Left ventricle myocardium inferior (tissue), 1 donor: ENCODE data around the gene SDHC. TPM values are rescaled to one million over a fixed set of nuclear protein-coding genes. Genes with fewer than 3 reads are reported as not detected.

Experiments
- DNase-seq: peaks from one replicate; pipeline ENCODE4 v3.0.0-alpha.2; 2020
- H3K27ac ChIP-seq: fragments of 200-600 bp; replicated peaks from 2 replicates; pipeline ENCODE4 v1.8.0; 2021
- H3K27me3 ChIP-seq: fragments of 200-600 bp; 2 replicates; pipeline ENCODE4 v1.8.0; 2021; ENCODE audit warnings: low read depth
- H3K36me3 ChIP-seq: fragments of 200-600 bp; 2 replicates; pipeline ENCODE4 v1.8.0; 2021
- H3K4me1 ChIP-seq: fragments of 200-600 bp; 2 replicates; pipeline ENCODE4 v1.8.0; 2021
- H3K4me3 ChIP-seq: fragments of 200-600 bp; 2 replicates; pipeline ENCODE4 v1.8.0; 2021; ENCODE audit warnings: mild to moderate bottlenecking, moderate library complexity
- H3K9me3 ChIP-seq: fragments of 200-600 bp; replicated peaks from 2 replicates; pipeline ENCODE4 v1.8.0; 2021
- CTCF ChIP-seq: fragments of 200-600 bp; IDR thresholded peaks from 2 replicates; pipeline ENCODE4 v1.8.0; 2021; ENCODE audit warnings: antibody characterized with exemption, mild to moderate bottlenecking, borderline replicate concordance
- intact Hi-C: fragments of 100-400 bp; cut with micrococcal nuclease; formaldehyde crosslinking; loops from one replicate; pipeline ENCODE4 v1.11.0; 2022
- total RNA-seq: library from RNA; stranded (reverse); fragmentation: NEBNext Ultra II Directional; extraction: Animal tissue kit (Norgen Biotek cat#: 25700); gene quantifications from one replicate; pipeline ENCODE4 v1.2.1, GENCODE V29; 2021
- donor health status: DM: no; HTN: yes; CAD: no; lungs with severe emphysema.

The SDHC gene
- total RNA-seq, 1 donor from 2014 or later, result 393 TPM

- intact Hi-C loops, result no loop called here
- no peaks in the 10 kb centered on the region for H3K4me1 ChIP-seq
- peaks cover 46% of the 10 kb centered on the region for H3K27me3 ChIP-seq
- DNase-seq, result no peak
- H3K9me3 ChIP-seq, result no peaks in the 10 kb centered on the region
- no peaks in the 10 kb centered on the region for H3K36me3 ChIP-seq
- no peak overlapping the region for H3K4me3 ChIP-seq
- TF ChIP-seq CTCF, result no peak
- no peak overlapping the region for H3K27ac ChIP-seq
These were observed 40.8 kb upstream of the SDHC start for GRCh38 chr1:161273402-161273801.

GRCh38 chr1:161274874-161275273 is 39.3 kb upstream of the SDHC start:
- Histone ChIP-seq H3K36me3 (no peaks in the 10 kb centered on the region), H3K9me3 (no peaks in the 10 kb centered on the region), H3K4me1 (no peaks in the 10 kb centered on the region), H3K27me3 (peaks cover 39% of the 10 kb centered on the region), H3K27ac (no peak overlapping the region), H3K4me3 (no peak overlapping the region)
- TF ChIP-seq CTCF, result no peak
- intact Hi-C loops, result no loop called here
- DNase-seq, result no peak

DNA sequence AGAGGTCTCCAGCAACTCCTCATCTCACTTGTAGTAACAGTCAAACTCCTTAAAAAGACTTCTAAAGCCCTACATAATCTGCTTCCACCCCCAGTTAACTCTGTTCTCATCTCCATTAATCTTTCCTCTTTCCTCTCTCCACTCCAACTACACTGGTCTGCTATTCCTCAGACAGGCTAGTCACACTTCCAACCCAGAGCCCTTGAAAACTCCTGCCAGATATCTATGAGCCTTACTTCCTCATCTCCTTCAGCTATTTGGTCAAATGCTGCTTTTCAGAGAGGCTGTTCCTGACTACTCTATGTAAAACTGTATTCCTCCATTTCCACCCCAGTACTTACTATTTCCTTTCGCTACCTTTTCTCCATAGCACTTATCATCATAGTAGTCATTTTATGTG is 31.2 kb upstream of the SDHC start:
- intact Hi-C loops, result no loop called here
- peaks cover 4% of the 10 kb centered on the region for H3K27me3 ChIP-seq
- no peak for TF ChIP-seq CTCF
- no peaks in the 10 kb centered on the region for H3K4me1 ChIP-seq
- H3K27ac ChIP-seq, result no peak overlapping the region
- no peak overlapping the region for H3K4me3 ChIP-seq
- H3K36me3 ChIP-seq, result no peaks in the 10 kb centered on the region
- H3K9me3 ChIP-seq, result no peaks in the 10 kb centered on the region
- DNase-seq, result no peak

DNA sequence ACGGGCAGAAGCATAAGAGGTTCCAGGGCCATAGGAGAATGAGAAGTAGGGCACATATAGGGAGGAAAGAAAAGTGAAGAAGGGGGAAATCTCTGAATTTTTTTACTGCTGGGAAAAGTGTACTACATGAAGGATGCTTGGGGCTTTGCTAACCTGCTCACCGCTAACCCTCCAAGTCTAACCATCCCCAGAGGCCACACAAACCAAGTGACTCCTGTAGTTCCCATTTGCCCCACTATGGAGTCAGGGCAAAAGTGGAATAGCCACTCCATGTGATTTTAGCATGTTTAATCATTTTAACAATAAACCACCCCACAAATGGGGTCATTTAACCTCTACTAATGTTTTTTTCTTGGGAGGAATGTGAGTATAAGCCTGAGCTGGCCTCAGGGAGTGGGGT is 29.1 kb upstream of the SDHC start:
- Histone ChIP-seq H3K9me3 (no peaks in the 10 kb centered on the region), H3K27me3 (peaks cover 4% of the 10 kb centered on the region), H3K4me1 (no peaks in the 10 kb centered on the region), H3K36me3 (no peaks in the 10 kb centered on the region), H3K27ac (no peak overlapping the region), H3K4me3 (no peak overlapping the region)
- intact Hi-C loops, result no loop called here
- TF ChIP-seq CTCF, result no peak
- DNase-seq, result no peak

DNA sequence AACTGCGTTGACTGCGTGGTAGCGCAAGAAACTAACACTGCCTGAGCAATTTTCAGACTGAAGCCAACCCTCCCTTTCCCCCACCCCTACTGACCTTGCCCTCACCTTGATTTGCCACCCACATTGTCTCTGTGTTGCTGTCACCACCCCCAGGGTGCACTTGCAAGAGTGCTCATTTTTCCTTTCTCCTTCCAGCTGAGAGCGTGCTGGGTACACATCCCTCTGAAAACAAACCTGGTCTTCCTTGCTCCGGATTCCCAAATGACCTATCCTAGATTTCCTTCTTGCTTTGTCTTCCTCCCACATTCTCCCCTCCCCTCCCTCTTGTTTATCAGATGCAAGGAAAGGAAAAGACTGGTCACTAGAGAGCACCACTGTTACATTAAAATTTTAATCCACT is 28.7 kb upstream of the SDHC start:
- Histone ChIP-seq H3K27me3 (peaks cover 4% of the 10 kb centered on the region), H3K27ac (no peak overlapping the region), H3K36me3 (no peaks in the 10 kb centered on the region), H3K9me3 (no peaks in the 10 kb centered on the region), H3K4me1 (no peaks in the 10 kb centered on the region), H3K4me3 (no peak overlapping the region)
- no peak for DNase-seq
- no peak for TF ChIP-seq CTCF
- intact Hi-C loops, result no loop called here

GRCh38 chr1:161287482-161288054 is 26.6 kb upstream of the SDHC start:
- Histone ChIP-seq H3K4me1 (no peaks in the 10 kb centered on the region), H3K9me3 (no peaks in the 10 kb centered on the region), H3K36me3 (no peaks in the 10 kb centered on the region), H3K27me3 (peaks cover 4% of the 10 kb centered on the region), H3K27ac (no peak overlapping the region), H3K4me3 (no peak overlapping the region)
- no peak for TF ChIP-seq CTCF
- no peak for DNase-seq
- intact Hi-C loops, result no loop called here
